Heart left ventricle (tissue), 16 donors: Measurements from ENCODE around the gene SMURF1. TPM values are rescaled to one million over a fixed set of nuclear protein-coding genes. Genes with fewer than 3 reads are reported as not detected.

ENCODE experiments used
- ATAC-seq, 4 donors: fragments of 200-7000 bp; cut with Tn5 transposase; one replicate each; pipeline ENCODE4 v1.9.1; 2020 to 2022; ENCODE audit warnings: moderate library complexity in 4 of 4, mild to moderate bottlenecking in 3 of 4, moderate number of reproducible peaks in 1 of 4
- DNase-seq, 5 donors: peaks; one replicate each; pipeline ENCODE4 v3.0.0-alpha.2; 2020
- H3K27ac ChIP-seq, 12 donors: fragments of 200-600 bp; sonication (generic) in 4 of 12; one replicate each; pipeline versions ENCODE4 v1.5.0 to v1.8.0; 2016 to 2022; ENCODE audit warnings: mild to moderate bottlenecking in 2 of 12
- H3K27me3 ChIP-seq, 9 donors: fragments of 200-600 bp; sonication (generic) in 2 of 9; one replicate each; pipeline versions ENCODE4 v1.5.1 to v1.8.0; 2016 to 2022; ENCODE audit warnings: mild to moderate bottlenecking in 3 of 9
- H3K36me3 ChIP-seq, 9 donors: fragments of 200-600 bp; sonication (generic) in 2 of 9; one replicate each; pipeline versions ENCODE4 v1.5.0 to v1.8.0; 2018 to 2022; ENCODE audit warnings: mild to moderate bottlenecking in 2 of 9
- H3K4me1 ChIP-seq, 12 donors: fragments of 200-600 bp; sonication (generic) in 4 of 12; one replicate each; pipeline versions ENCODE4 v1.5.0 to v1.8.0; 2016 to 2022; ENCODE audit warnings: mild to moderate bottlenecking in 3 of 12
- H3K4me3 ChIP-seq, 12 donors: fragments of 200-600 bp; sonication (generic) in 4 of 12; one replicate each; pipeline versions ENCODE4 v1.5.0 to v1.8.0; 2017 to 2022; ENCODE audit warnings: mild to moderate bottlenecking in 9 of 12, moderate library complexity in 4 of 12
- H3K9me3 ChIP-seq, 12 donors: fragments of 200-600 bp; sonication (generic) in 4 of 12; one replicate each; pipeline versions ENCODE4 v1.5.0 to v1.8.0; 2016 to 2022; ENCODE audit warnings: mild to moderate bottlenecking in 1 of 12
- CTCF ChIP-seq, 12 donors: fragments of 200-600 bp; sonication (generic) in 4 of 12; IDR thresholded peaks; one replicate each; pipeline versions ENCODE4 v1.5.0 to v1.8.0; 2018 to 2022; ENCODE audit warnings: antibody characterized with exemption in 12 of 12, mild to moderate bottlenecking in 5 of 12
- POLR2A ChIP-seq, 2 donors: fragments of 450-650 bp; IDR thresholded peaks; one replicate each; pipeline ENCODE4 v1.6.1; 2017; ENCODE audit warnings: antibody characterized with exemption in 2 of 2, mild to moderate bottlenecking in 2 of 2, moderate library complexity in 2 of 2
- WGBS, 4 donors: extraction: QIAGEN DNeasy Blood & Tissue Kit in 2 of 4; methylation state at CpG; one replicate each; pipeline versions ENCODE4 v1.1.5 to v1.1.7; 2013 to 2018; 5-methylcytosine and 5-hydroxymethylcytosine counted together
- intact Hi-C, 10 donors: fragments of 100-400 bp; cut with DNase I; formaldehyde crosslinking; loops; one replicate each; pipeline versions ENCODE4 v1.11.1 to v1.14.2; 2022
- polyA plus RNA-seq, 2 donors: library from polyadenylated mRNA; stranded (reverse); fragments of 200-250 nt; gene quantifications; one replicate each; pipeline ENCODE4 v1.2.3, GENCODE V29; 2013
- total RNA-seq, 9 donors: library from RNA; depleted of rRNA in 2 of 9; stranded (reverse); fragments of >200 nt in 2 of 9; fragmentation: NEBNext Ultra II Directional in 3 of 9; extraction: Animal tissue kit (Norgen Biotek cat#: 25700) in 3 of 9; gene quantifications; one replicate each; pipeline versions ENCODE4 v1.1.0 to v1.2.4, GENCODE V29; 2016 to 2023
- donor health status: ischemic (EF 13 %, LVEDD 7.1; RV severe dilation, severe dysfunction).
- donor health status: healthy with polysubstance abuse.
- donor health status: DM: no; HTN: yes; CAD: no.
- donor health status: DM: no; HTN: no; CAD: no.
- donor health status: ischemic (EF 25% LVEDD 6.9; RV normal size, moderate dysfunction).
- donor health status: ischemic (EF 25% LVEDD 5.7; RV mildly dilated, moderate dysfunction).
- donor health status: healthy.
- donor health status: DM: yes; HTN: yes; CAD: no.
- donor health status: ischemic (EF 35%, LVEDD 5.7; RV mildly dilated, moderate dysfunction).
- donor health status: nonischemic (EF 11% LVEDD 7.7; RV severe dilation, severe dysfunction).
- donor health status: DM: yes; HTN: yes; CAD: no.
- donor health status: PGD.
- donor health status: ischemic (EF 29% LVEDD 5.4; RV normal size, mild dysfunction).
- donor health status: nonischemic (EF 23%, LVEDD 6.1; RV moderate dilation, normal function).

The SMURF1 gene
- total and polyA plus RNA-seq, 11 donors = 3.5 to 15.4 (median 12.4) TPM

- intact Hi-C loops = no loop called here
- Histone ChIP-seq H3K27ac (no peak overlapping the region), H3K36me3 (peaks cover 0 to 10% (median 0%) of the 10 kb centered on the region in 9 donors), H3K4me1 (peaks cover 0 to 40% (median 11%) of the 10 kb centered on the region in 12 donors), H3K4me3 (no peak overlapping the region), H3K27me3 (no peaks in the 10 kb centered on the region), H3K9me3 (peaks cover 0 to 8% (median 0%) of the 10 kb centered on the region in 12 donors)
- DNase-seq = no peak
- no peak for ATAC-seq
- TF ChIP-seq CTCF (IDR thresholded peaks at IDR 0.05) = no peak
- TF ChIP-seq POLR2A (IDR thresholded peaks at IDR 0.05) = no peak
- WGBS, 4 donors = 87 to 93% (median 91%) methylated on average over 3 of the region's 3 CpGs
These were observed 60.2 kb downstream of the SMURF1 start for GRCh38 chr7:99083733-99084132.

- intact Hi-C loops = no loop called here
- 73 to 84% (median 80%) methylated on average over 2 of the region's 2 CpGs for WGBS, 4 donors
- no peak for ATAC-seq
These were observed 60.7 kb downstream of the SMURF1 start for GRCh38 chr7:99083068-99083651.

DNA sequence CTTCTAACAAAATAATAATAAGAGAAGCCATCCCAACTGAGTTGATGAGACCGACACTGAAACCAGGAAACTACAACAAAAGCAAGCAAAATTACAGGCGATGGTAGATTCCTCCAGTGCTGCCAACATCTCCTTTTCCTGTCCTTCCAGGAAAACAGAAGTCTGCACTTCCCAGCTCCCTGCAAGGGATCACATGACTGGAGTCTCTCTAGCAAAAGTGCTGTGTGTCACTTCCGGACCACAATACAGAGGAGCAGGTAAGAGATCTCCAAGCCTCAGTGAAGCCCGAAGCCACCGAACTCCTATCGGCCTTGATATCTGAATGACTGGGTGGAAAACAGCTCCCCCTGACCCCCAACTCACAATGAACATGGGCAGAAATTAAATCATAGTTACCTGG is 63.2 kb downstream of the SMURF1 start:
- TF ChIP-seq POLR2A (IDR thresholded peaks at IDR 0.05) (no peak), CTCF (IDR thresholded peaks at IDR 0.05) (no peak)
- Histone ChIP-seq H3K4me1 (peaks cover 0 to 40% (median 11%) of the 10 kb centered on the region in 12 donors), H3K36me3 (no peaks in the 10 kb centered on the region), H3K27ac (no peak overlapping the region), H3K9me3 (no peaks in the 10 kb centered on the region), H3K27me3 (no peaks in the 10 kb centered on the region), H3K4me3 (no peak overlapping the region)
- WGBS, 4 donors = 66 to 80% (median 75%) methylated on average over 6 of the region's 6 CpGs
- intact Hi-C loops = no loop called here
- DNase-seq (no peak), ATAC-seq (peak in 1 of 4 donors; percentile 66)

More at GRCh38 chr7:99083068-99083651, 60.7 kb downstream of the SMURF1 start:
- H3K4me1 ChIP-seq = peaks cover 0 to 40% (median 11%) of the 10 kb centered on the region in 12 donors
- H3K27me3 ChIP-seq = no peaks in the 10 kb centered on the region
- H3K27ac ChIP-seq = no peak overlapping the region
- DNase-seq = no peak
- peaks cover 0 to 6% (median 0%) of the 10 kb centered on the region in 9 donors for H3K36me3 ChIP-seq
- no peak overlapping the region for H3K4me3 ChIP-seq
- TF ChIP-seq CTCF (IDR thresholded peaks at IDR 0.05) (no peak), POLR2A (IDR thresholded peaks at IDR 0.05) (no peak)
- H3K9me3 ChIP-seq = peaks cover 0 to 8% (median 0%) of the 10 kb centered on the region in 12 donors

DNA sequence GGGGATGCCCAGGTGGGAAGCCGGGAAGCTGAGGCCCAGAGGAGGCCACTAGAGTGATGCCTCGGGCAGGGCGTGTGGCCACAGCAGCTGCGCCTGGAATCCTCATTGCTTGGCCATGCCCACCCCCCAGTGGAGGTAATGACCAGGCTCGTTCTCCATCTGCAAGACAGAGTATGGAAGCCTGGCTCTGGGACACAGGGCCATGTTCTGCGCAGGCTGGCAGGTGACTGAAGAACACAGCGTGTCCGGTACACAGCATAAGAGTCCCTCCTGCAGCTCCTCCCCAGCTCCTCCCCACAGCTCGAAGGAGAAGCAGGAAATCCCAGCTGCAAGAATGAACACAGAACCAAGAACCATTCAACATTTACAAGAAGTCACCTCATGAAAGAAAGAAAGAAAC is 64.8 kb downstream of the SMURF1 start:
- Histone ChIP-seq H3K9me3 (no peaks in the 10 kb centered on the region), H3K4me1 (peaks cover 0 to 40% (median 11%) of the 10 kb centered on the region in 12 donors), H3K4me3 (no peak overlapping the region), H3K27me3 (no peaks in the 10 kb centered on the region), H3K36me3 (no peaks in the 10 kb centered on the region), H3K27ac (no peak overlapping the region)
- 50 to 73% (median 68%) methylated on average over 6 to 9 of the region's 9 CpGs for WGBS, 4 donors
- ATAC-seq (peak in 2 of 4 donors; percentile 50 to 57), DNase-seq (no peak)
- TF ChIP-seq CTCF (IDR thresholded peaks at IDR 0.05) (no peak), POLR2A (IDR thresholded peaks at IDR 0.05) (no peak)
- intact Hi-C loops = no loop called here
